Cardiac ventricle fibroblast (primary cell): ENCODE data around the gene ZNF577. TPM values are rescaled to one million over a fixed set of nuclear protein-coding genes. Genes with fewer than 3 reads are reported as not detected.

Experiments
- total RNA-seq: library from RNA; depleted of rRNA; stranded (reverse); fragments of >200 nt; gene quantifications from 2 replicates; pipeline ENCODE4 v1.2.3, GENCODE V29; 2015

Gene ZNF577
- total RNA-seq = 9.6 and 25.3 TPM in 2 replicates

GRCh38 chr19:51887522-51888498, at the start of gene ZNF577:
TSS of gene ZNF577 (minus strand) at chr19:51887951. CDS start at chr19:51880382, 7,569 bp downstream.

DNA sequence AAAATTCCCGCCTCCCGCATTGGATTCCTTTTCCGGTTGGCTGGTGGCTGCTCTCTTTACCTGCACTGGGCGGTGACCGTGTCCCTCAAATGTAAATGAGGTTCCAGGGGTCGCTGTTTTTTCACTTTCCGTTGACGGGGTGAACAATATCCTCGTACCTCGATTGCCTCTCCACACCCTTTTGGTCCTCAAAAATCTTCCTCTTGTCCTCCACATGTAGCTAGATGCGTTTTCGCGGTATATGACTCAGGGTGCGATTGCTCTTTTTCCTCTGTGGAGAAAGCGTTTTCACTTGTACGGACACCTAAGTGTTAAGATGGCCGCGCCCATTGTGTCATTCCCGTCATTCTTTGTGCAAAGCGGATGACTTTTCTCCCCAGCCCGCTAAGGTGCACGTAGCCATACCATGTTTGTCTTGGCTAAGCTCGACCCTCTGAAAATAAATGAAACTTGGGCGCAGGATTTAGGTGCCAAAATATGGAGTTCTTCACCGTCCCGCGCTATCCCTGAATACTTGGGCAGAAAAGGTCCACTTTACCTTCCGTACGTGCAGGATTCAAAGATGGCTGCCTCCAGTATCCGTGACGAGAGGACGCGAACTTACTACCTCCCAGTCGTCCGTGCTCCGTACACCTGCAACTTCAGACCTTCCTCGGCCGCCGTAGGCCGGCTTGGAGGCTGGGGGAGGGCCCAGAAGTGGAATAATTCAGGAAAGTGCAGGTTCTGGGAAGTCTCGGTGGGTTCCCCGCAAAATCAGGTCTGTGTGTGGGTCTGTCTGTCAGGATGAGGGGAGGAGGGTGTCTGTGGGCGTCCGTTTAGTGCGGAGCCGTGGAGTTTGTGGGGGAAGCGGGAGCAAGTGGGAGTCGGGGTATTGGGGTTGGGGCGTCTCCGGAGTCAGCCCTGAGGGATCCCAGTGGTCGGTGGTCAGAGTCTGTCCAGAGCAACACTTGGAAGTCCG, 39.3 kb upstream of the ZNF577 start, which contains the start of gene ZNF613:
Gene ZNF613, plus strand, starts transcription at position 689 of the 958 bp plus-strand sequence. CDS start 8,749 bp downstream, outside the sequence.

DNA sequence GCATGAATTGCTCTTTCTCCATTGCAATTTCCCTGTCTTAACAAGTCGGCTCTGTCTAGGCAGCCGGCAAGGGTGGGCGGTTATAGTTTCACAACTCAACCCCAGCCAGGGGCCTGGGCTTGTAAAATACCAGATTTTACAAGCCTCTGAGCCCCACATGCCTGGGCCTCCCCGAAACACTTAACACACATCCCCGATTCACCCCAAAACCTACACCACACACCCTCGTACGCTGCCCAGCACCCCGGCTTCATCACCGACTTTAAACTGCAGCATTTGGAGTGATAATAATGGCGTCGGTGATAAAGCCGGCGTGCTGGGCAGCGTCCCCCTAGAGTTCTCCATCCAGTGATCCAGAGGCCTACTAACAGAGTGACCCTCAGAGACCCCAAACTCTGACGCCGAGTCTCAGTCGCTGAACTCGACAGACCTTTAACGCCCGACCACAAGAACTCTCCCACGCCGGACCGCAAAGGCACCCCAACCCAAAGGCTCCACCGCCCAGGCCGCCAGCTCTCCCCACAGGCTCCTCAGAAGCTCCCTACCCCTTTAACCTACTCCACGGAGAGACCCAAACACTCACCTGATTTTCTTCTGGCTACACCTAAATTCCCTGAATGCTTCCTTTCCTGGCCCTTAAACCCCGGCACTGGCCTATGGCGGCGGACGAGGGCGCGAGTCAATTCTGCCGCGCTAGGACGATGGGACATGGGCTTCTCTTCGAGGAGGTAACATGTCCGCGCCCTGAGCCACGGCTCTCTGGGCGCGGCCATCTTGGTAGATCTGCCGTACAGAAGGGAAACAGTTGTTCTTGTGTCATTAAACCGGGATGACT, 16.8 kb upstream of the ZNF577 start, which contains the start of gene ZNF649:
Gene ZNF649, minus strand, starts transcription at position 687 of the 835 bp plus-strand sequence. CDS start 4,910 bp downstream, outside the sequence.

Other genes with a start within 250 kb of the ZNF577 start
- not detected in 2 replicates for gene SIGLEC14, start 241.1 kb downstream of the ZNF577 start, total RNA-seq
- gene SPACA6, start 194.6 kb downstream of the ZNF577 start, total RNA-seq = 4.9 and 6.6 TPM in 2 replicates
- not detected in 2 replicates for gene HAS1, start 164.0 kb downstream of the ZNF577 start, total RNA-seq
- gene FPR1, start 136.1 kb downstream of the ZNF577 start, total RNA-seq = 0.44 TPM in 1 of 2 replicates, not detected in the other
- 0.44 TPM in 1 of 2 replicates, not detected in the other for gene FPR2, start 126.8 kb downstream of the ZNF577 start, total RNA-seq
- 0.44 TPM in 1 of 2 replicates, not detected in the other for gene FPR3, start 92.8 kb downstream of the ZNF577 start, total RNA-seq
- 3.0 and 6.8 TPM in 2 replicates for gene ZNF649, start 17.1 kb upstream of the ZNF577 start, total RNA-seq
- 1.7 and 2.9 TPM in 2 replicates for gene ZNF613, start 39.5 kb upstream of the ZNF577 start, total RNA-seq
- 7.3 and 8.5 TPM in 2 replicates for gene ZNF350, start 98.9 kb upstream of the ZNF577 start, total RNA-seq
- 9.0 and 10.4 TPM in 2 replicates for gene ZNF615, start 120.3 kb upstream of the ZNF577 start, total RNA-seq
- 7.2 and 8.1 TPM in 2 replicates for gene ZNF614, start 140.4 kb upstream of the ZNF577 start, total RNA-seq
- gene ZNF432, start 160.9 kb upstream of the ZNF577 start, total RNA-seq = 2.8 and 7.2 TPM in 2 replicates
- 10.5 and 18.7 TPM in 2 replicates for gene ZNF841, start 207.8 kb upstream of the ZNF577 start, total RNA-seq